Naive thymus-derived CD8-positive, alpha-beta T cell (primary cell): Measurements from ENCODE around the gene TMEM239. TPM values are rescaled to one million over a fixed set of nuclear protein-coding genes. Genes with fewer than 3 reads are reported as not detected.
"Not testable (repeated sequence)": the region's sequence is repeated elsewhere in the genome, so short reads cannot be mapped to it uniquely, and the experiment has no call there.

Source experiments
- ATAC-seq, 2 donors: fragments of 150-1000 bp; cut with Tn5 transposase in 1 of 2; sonication (Bioruptor Pico), chemical (Tn5 transposase) in 1 of 2; 1 replicate in 1 of 2; 2 replicates in 1 of 2; pipeline ENCODE4 v1.10.0; 2021; ENCODE audit warnings: mild to moderate bottlenecking in 2 of 2, moderate library complexity in 2 of 2
- POLR2A ChIA-PET: fragments of 350-600 bp; sonication (Branson Sonifier 250); formaldehyde crosslinking; loops from one replicate; lab custom pipeline; 2021; ENCODE audit warnings: antibody characterized with exemption; lab: Charles Lee
- DNase-seq, 10 donors: peaks; one replicate each; pipeline versions ENCODE4 v3.0.0 to v3.0.0-alpha.2; 2020 to 2022
- H3K27ac Mint-ChIP-seq, 10 donors: one replicate each; pipeline ENCODE4 v1.8.0; 2020 to 2022; ENCODE audit warnings: mild to moderate bottlenecking in 10 of 10, mixed read lengths in 10 of 10, moderate library complexity in 4 of 10, inconsistent platforms in 1 of 10
- H3K27me3 Mint-ChIP-seq, 5 donors: one replicate each; pipeline ENCODE4 v1.8.0; 2021 to 2022; ENCODE audit warnings: mixed read lengths in 5 of 5
- H3K36me3 Mint-ChIP-seq, 3 donors: one replicate each; pipeline ENCODE4 v1.8.0; 2020 to 2022; ENCODE audit warnings: mixed read lengths in 3 of 3, mild to moderate bottlenecking in 2 of 3, inconsistent platforms in 1 of 3
- H3K4me1 Mint-ChIP-seq, 4 donors: one replicate each; pipeline ENCODE4 v1.8.0; 2021 to 2022; ENCODE audit warnings: mixed read lengths in 4 of 4
- H3K4me3 Mint-ChIP-seq, 10 donors: one replicate each; pipeline ENCODE4 v1.8.0; 2020 to 2022; ENCODE audit warnings: mild to moderate bottlenecking in 10 of 10, mixed read lengths in 10 of 10, moderate library complexity in 6 of 10, inconsistent platforms in 1 of 10
- H3K9me3 Mint-ChIP-seq, 9 donors: one replicate each; pipeline ENCODE4 v1.8.0; 2020 to 2022; ENCODE audit warnings: mixed read lengths in 9 of 9, mild to moderate bottlenecking in 3 of 9, inconsistent platforms in 1 of 9, moderate library complexity in 1 of 9
- polyA plus RNA-seq, 3 donors: library from polyadenylated mRNA; unstranded; fragments of 300-500 nt; fragmentation: Illumina TruSeq; gene quantifications; one replicate each; pipeline ENCODE4 v1.2.3, GENCODE V29; 2021
- total RNA-seq, 8 experiments: library from RNA in 2 of 8; stranded (reverse) in 2 of 8; gene quantifications; one replicate each; pipeline ENCODE4 v1.2.3 and lab custom pipeline; 2021 to 2026

TMEM239 gene
- total RNA-seq (not detected), polyA plus RNA-seq (not detected), total RNA-seq (lab: John Stamatoyannopoulos, UW) (0 reads per million in 6 experiments)

GRCh38 chr20:2816030-2816582 lies at the start of gene TMEM239:
Gene TMEM239, plus strand, starts transcription at chr20:2816364. Its CDS starts 191 bp downstream, at chr20:2816555.
- peak within 1 kb of the TSS in 1 of 10 donors; percentile 31 for H3K27ac Mint-ChIP-seq
- H3K4me1 Mint-ChIP-seq = peaks cover 0 to 15% (median 14%) of the 10 kb centered on the region in 4 donors
- ATAC-seq (no peak), DNase-seq (peak in 1 of 10 donors; percentile 36)
- peaks cover 0 to 14% (median 10%) of the 10 kb centered on the region in 3 donors for H3K36me3 Mint-ChIP-seq
- H3K4me3 Mint-ChIP-seq = no peak within 1 kb of the TSS
- POLR2A ChIA-PET = no interaction called here
- peaks cover 7 to 38% (median 27%) of the 10 kb centered on the region in 5 donors for H3K27me3 Mint-ChIP-seq
- peaks cover 0 to 16% (median 10%) of the 10 kb centered on the region in 9 donors for H3K9me3 Mint-ChIP-seq

DNA sequence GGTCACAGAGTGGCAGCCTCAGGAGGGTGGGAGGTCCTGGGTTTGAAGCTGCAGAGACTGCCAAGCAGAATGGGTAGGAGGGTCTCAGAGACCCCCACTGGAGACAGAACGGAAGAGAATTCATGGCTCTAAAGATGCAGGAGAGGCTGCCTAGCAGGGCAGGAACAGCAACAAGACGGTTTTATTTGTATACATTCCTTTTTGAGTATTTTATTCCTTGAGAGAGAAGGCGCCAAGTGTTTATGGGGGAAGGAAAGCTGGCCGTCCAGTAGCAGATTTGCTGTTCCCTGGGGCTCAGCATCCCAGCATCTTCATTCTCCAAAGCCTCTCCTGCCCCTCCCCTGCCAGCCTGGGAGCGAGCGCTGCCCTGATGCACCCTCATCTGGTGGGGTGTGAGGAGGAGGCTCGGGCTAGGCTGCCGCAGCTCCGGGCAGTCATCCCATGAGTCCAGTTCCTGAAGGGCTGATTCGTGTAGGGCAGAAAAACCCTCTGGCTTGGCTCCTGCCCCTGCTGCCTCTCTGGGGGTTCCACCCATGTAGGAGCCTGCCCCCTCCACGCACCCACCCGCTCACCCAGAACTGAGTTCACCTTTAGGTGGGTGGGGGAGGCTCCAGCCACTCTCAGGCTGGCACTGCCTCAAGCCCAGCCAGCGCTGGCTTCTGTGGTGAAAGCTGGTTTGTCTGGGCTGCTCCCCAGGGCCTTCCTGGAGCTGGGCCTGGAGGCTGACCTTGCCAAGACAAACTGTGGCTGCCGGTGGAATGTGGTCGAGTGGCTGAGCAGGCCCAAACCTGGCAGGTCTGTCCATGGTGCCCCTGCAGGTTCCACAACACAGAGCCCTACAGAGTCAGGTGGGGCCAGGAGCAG lies 48.2 kb upstream of the TMEM239 start:
- H3K9me3 Mint-ChIP-seq = no peaks in the 10 kb centered on the region

GRCh38 chr20:2768632-2769015 lies 47.5 kb upstream of the TMEM239 start:
- POLR2A ChIA-PET = no interaction called here
- Mint-ChIP-seq H3K36me3 (no peaks in the 10 kb centered on the region), H3K4me1 (peaks cover 0 to 6% (median 3%) of the 10 kb centered on the region in 4 donors), H3K9me3 (no peaks in the 10 kb centered on the region), H3K27ac (peak overlapping the region in 1 of 10 donors; percentile 60), H3K4me3 (no peak overlapping the region), H3K27me3 (peaks cover 4 to 25% (median 12%) of the 10 kb centered on the region in 5 donors)
- DNase-seq (no peak), ATAC-seq (no peak)

More for the DNA sequence above, 48.2 kb upstream of the TMEM239 start:
- Mint-ChIP-seq H3K27ac (peak overlapping the region in 1 of 10 donors; percentile 60), H3K27me3 (peaks cover 4 to 25% (median 12%) of the 10 kb centered on the region in 5 donors), H3K4me1 (peaks cover 0 to 6% (median 3%) of the 10 kb centered on the region in 4 donors), H3K36me3 (no peaks in the 10 kb centered on the region), H3K4me3 (no peak overlapping the region)
- POLR2A ChIA-PET = no interaction called here
- ATAC-seq = no peak
- no peak for DNase-seq

- H3K4me3 Mint-ChIP-seq, H3K36me3 Mint-ChIP-seq, POLR2A ChIA-PET, ATAC-seq, H3K9me3 Mint-ChIP-seq, DNase-seq, H3K4me1 Mint-ChIP-seq, H3K27ac Mint-ChIP-seq: not testable (repeated sequence)
- peaks cover 4 to 25% (median 12%) of the 10 kb centered on the region in 5 donors for H3K27me3 Mint-ChIP-seq
Observed at GRCh38 chr20:2770091-2770490, 46.1 kb upstream of the TMEM239 start.

DNA sequence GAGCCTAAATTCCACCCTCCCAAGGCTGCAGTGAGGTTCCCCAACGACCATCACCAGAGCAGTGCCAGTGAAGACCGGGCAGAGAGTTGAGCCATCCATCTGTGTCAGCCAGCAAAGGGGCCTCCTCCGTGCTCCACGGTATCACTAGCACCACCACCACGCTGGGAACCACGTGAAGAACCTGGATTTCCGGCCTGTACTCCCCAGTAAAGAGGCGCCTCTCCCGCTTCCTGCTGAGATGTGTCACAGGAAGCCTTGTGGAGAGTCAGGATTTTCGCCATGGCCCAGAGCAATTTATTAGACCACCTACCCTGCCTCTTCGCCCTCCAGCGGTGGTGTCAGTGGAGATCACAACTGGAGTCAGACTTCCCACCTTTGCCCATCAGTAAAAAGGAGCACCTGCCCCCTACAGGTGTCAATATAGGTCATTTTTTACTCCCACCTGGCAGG lies 44.5 kb upstream of the TMEM239 start:
- DNase-seq = no peak
- POLR2A ChIA-PET = no interaction called here
- Mint-ChIP-seq H3K27ac (peak overlapping the region in 2 of 10 donors; percentile 44 to 50), H3K4me3 (peak overlapping the region in 1 of 10 donors; percentile 18), H3K9me3 (peaks cover 0 to 3% (median 0%) of the 10 kb centered on the region in 9 donors), H3K27me3 (peaks cover 3 to 25% (median 12%) of the 10 kb centered on the region in 5 donors), H3K4me1 (peaks cover 0 to 6% (median 3%) of the 10 kb centered on the region in 4 donors), H3K36me3 (no peaks in the 10 kb centered on the region)
- ATAC-seq = no peak

DNA sequence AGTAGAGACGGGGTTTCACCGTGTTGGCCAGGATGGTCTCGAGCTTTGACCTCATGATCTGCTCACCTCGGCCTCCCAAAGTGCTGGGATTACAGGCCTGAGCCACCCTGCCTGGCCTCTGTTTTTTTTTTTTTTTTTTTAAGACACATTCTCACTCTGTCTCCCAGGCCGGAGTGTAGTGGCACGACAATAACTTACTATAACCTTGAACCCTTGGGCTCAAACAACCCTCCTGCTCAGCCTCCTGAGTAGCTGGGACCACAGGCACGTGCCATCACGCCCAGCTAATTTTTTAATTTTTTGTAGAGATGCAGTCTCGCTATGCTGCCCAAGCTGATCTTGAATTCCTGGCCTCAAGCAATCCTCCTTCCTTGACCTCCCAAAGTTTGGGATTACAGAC lies 42.4 kb upstream of the TMEM239 start:
- Mint-ChIP-seq H3K4me3 (no peak overlapping the region), H3K36me3 (no peaks in the 10 kb centered on the region), H3K27me3 (peaks cover 3 to 18% (median 8%) of the 10 kb centered on the region in 5 donors), H3K4me1 (peaks cover 0 to 6% (median 3%) of the 10 kb centered on the region in 4 donors), H3K9me3 (peaks cover 0 to 6% (median 0%) of the 10 kb centered on the region in 9 donors), H3K27ac (no peak overlapping the region)
- no peak for DNase-seq
- no peak for ATAC-seq
- POLR2A ChIA-PET = interaction anchor here (1.0 kb wide), 1 partner anchor 67 kb away, joined by 5 read pairs; the partner anchor contains the start of genes PCED1A and VPS16

DNA sequence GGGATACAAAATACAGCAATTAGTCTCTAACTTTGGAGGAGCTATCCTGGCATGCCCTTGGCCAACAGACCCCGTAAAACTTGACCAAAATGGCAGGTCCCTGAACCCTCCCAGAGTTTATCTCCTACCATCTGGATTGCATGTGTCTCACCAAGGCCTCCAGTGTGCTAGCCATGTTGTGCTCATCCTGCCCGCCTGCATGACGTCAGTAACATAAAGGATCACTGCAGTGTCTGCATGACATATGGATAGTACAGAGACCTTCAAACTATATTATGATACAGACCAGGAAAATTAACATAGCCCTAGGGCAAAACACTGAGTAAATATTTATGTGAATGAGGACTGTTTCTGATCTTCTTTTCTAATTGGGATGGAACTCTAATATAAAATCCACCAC lies 41.0 kb upstream of the TMEM239 start:
- peaks cover 0 to 6% (median 3%) of the 10 kb centered on the region in 4 donors for H3K4me1 Mint-ChIP-seq
- no peaks in the 10 kb centered on the region for H3K36me3 Mint-ChIP-seq
- peaks cover 0 to 6% (median 0%) of the 10 kb centered on the region in 9 donors for H3K9me3 Mint-ChIP-seq
- POLR2A ChIA-PET = no interaction called here
- peaks cover 2 to 17% (median 7%) of the 10 kb centered on the region in 5 donors for H3K27me3 Mint-ChIP-seq
- H3K4me3 Mint-ChIP-seq = no peak overlapping the region
- H3K27ac Mint-ChIP-seq = no peak overlapping the region
- ATAC-seq (no peak), DNase-seq (no peak)

- H3K9me3 Mint-ChIP-seq = peaks cover 0 to 6% (median 0%) of the 10 kb centered on the region in 9 donors
- no peak overlapping the region for H3K4me3 Mint-ChIP-seq
- ATAC-seq (no peak), DNase-seq (no peak)
- H3K4me1 Mint-ChIP-seq = no peaks in the 10 kb centered on the region
- no peaks in the 10 kb centered on the region for H3K36me3 Mint-ChIP-seq
- POLR2A ChIA-PET = no interaction called here
- no peak overlapping the region for H3K27ac Mint-ChIP-seq
- H3K27me3 Mint-ChIP-seq = peaks cover 0 to 19% (median 9%) of the 10 kb centered on the region in 5 donors
Observed at GRCh38 chr20:2778602-2779321, 37.4 kb upstream of the TMEM239 start.

DNA sequence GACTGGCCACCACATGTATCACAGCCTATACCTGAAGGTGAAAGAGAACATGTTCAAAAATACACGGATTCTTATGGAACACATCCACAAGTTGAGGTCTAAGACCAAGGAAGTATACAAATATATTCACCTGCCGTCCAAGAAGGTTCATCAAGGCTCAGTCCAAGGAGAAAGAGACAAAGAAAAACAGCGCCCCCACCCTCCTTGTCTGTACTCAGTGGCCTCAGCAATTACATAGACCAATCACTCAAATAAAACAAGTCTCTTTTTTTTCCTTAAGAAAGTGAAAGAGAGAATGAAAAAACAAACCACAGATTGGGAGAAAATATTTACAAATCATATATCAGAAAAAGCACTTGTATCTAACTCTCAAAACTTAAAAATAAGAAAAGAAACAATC lies 35.2 kb upstream of the TMEM239 start:
- Mint-ChIP-seq H3K4me1 (no peaks in the 10 kb centered on the region), H3K36me3 (no peaks in the 10 kb centered on the region), H3K27me3 (peaks cover 0 to 19% (median 9%) of the 10 kb centered on the region in 5 donors), H3K4me3 (no peak overlapping the region), H3K9me3 (peaks cover 0 to 6% (median 0%) of the 10 kb centered on the region in 9 donors), H3K27ac (no peak overlapping the region)
- no peak for ATAC-seq
- POLR2A ChIA-PET = no interaction called here
- no peak for DNase-seq

- peaks cover 0 to 5% (median 0%) of the 10 kb centered on the region in 9 donors for H3K9me3 Mint-ChIP-seq
- H3K27me3 Mint-ChIP-seq = peaks cover 0 to 13% (median 7%) of the 10 kb centered on the region in 5 donors
- no peak overlapping the region for H3K27ac Mint-ChIP-seq
- no peaks in the 10 kb centered on the region for H3K4me1 Mint-ChIP-seq
- POLR2A ChIA-PET = no interaction called here
- DNase-seq = no peak
- no peak overlapping the region for H3K4me3 Mint-ChIP-seq
- no peak for ATAC-seq
- H3K36me3 Mint-ChIP-seq = no peaks in the 10 kb centered on the region
Observed at GRCh38 chr20:2783908-2784566, 32.1 kb upstream of the TMEM239 start.

DNA sequence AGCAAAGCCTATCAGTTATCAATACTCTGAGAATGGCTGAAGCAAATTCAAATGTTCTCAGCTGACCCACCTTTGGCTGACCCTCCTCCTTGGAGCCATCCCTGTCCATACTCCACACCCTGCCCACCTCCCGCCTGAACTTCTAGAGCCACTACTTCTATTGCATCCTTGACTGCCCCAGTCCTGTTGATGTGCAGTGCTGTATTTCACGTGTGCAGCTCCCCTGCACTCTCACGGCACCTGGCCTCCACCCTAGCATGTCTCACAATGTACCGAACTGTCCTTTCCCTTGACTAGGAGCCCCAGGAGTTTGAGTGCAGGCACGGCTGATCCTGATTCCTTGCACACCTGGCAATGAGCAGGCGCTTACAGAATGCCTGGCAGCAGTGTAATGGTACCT lies 22.7 kb upstream of the TMEM239 start:
- POLR2A ChIA-PET = no interaction called here
- H3K27me3 Mint-ChIP-seq = peaks cover 6 to 44% (median 20%) of the 10 kb centered on the region in 5 donors
- DNase-seq = no peak
- H3K9me3 Mint-ChIP-seq = no peaks in the 10 kb centered on the region
- no peak overlapping the region for H3K4me3 Mint-ChIP-seq
- peaks cover 0 to 4% (median 1%) of the 10 kb centered on the region in 4 donors for H3K4me1 Mint-ChIP-seq
- ATAC-seq = no peak
- no peaks in the 10 kb centered on the region for H3K36me3 Mint-ChIP-seq
- H3K27ac Mint-ChIP-seq = peak overlapping the region in 1 of 10 donors; percentile 66

DNA sequence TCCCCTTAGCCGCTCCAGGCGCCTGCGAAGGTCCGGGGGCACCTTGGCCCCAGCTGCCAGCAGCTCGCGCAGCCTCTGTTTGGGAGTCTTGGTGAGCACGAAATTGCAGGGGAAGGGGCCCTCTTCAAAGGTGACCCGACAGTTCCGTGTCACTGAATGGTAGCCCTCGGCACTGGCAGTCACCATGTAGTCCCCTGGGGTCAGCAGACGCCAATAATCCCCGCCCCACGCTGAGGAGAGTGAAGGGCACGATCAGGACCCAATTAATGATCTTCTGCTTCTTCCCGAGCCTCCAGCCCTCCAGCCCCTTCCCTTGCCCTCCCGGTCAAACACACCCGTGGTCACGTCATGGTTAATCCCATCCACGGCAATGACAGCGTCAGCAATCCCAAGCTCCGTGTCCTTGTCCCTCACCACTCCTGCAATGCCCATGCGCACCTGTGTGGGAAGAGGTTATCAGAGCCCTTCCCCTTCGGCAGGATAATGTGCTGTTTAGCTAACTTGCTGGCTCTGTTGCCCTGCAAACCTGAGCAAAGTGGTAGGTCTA lies 21.9 kb upstream of the TMEM239 start:
- ATAC-seq = no peak
- DNase-seq = no peak
- POLR2A ChIA-PET = no interaction called here
- Mint-ChIP-seq H3K4me1 (peaks cover 6 to 8% (median 7%) of the 10 kb centered on the region in 4 donors), H3K36me3 (no peaks in the 10 kb centered on the region), H3K27me3 (peaks cover 13 to 46% (median 27%) of the 10 kb centered on the region in 5 donors), H3K27ac (no peak overlapping the region), H3K9me3 (no peaks in the 10 kb centered on the region), H3K4me3 (no peak overlapping the region)
